ENCODE data around the gene TUBGCP3.
A peak's percentile ranks its signal among the peaks of the same experiment; 100 is the strongest.

The TUBGCP3 gene

DNA sequence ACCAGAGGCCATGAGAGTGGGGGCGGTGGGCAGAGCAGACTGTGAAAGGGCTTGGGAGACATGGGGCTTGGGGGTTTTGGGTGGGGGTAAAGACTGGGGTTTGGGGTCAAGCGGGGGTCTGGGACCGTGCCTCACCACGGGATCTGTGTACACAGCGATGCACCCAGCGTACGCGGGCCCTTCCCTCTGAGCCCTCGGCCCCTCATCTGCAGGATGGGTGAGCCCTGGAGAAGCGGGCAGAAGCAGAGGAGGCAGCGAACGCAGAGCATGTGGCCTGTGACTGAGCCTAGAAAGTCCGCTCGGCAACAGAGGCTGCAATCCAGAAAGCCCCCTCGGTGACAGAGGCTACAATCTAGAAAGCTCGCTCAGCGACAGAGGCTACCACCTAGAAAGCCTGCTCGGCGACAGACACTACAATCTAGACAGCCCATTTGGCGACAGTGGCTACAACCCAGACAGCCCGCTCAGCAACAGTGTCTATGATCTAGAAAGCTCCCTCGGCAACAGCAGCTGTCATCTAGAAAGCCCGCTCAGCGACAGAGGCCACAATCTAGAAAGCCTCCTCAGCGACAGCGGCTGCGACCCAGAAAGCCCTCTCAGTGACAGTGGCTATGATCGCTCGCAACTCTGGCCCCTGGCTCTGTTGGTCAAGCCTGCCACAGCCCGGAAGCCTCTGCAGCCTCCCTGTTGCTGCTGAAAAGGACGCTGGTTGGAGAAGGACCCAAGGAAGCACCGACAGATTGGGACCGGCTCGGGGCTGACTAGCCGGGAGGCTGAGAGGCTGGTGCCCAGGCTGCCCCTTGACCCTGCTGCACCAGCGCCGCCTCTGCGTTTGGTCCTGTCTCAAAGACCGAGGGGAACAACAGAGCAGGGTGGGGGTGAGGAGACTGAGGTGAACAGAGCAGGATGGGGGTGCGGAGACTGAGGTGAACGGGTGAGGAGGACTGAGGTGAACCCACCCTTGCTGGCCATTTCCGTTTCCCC is 143.2 kb downstream of the TUBGCP3 start:
- no peak for DNase-seq
- Mint-ChIP-seq H3K27ac (no peak overlapping the region), H3K27me3 (ENCODE audit: low read depth, poor library complexity) (peaks cover 55% of the 10 kb centered on the region), H3K9me3 (no peaks in the 10 kb centered on the region), H3K4me3 (no peak overlapping the region), H3K36me3 (ENCODE audit: low read depth) (no peaks in the 10 kb centered on the region), H3K4me1 (peaks cover 6% of the 10 kb centered on the region)
- TF ChIP-seq, protein P1, sequence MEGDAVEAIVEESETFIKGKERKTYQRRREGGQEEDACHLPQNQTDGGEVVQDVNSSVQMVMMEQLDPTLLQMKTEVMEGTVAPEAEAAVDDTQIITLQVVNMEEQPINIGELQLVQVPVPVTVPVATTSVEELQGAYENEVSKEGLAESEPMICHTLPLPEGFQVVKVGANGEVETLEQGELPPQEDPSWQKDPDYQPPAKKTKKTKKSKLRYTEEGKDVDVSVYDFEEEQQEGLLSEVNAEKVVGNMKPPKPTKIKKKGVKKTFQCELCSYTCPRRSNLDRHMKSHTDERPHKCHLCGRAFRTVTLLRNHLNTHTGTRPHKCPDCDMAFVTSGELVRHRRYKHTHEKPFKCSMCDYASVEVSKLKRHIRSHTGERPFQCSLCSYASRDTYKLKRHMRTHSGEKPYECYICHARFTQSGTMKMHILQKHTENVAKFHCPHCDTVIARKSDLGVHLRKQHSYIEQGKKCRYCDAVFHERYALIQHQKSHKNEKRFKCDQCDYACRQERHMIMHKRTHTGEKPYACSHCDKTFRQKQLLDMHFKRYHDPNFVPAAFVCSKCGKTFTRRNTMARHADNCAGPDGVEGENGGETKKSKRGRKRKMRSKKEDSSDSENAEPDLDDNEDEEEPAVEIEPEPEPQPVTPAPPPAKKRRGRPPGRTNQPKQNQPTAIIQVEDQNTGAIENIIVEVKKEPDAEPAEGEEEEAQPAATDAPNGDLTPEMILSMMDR (IDR thresholded peaks at IDR 0.05), result no peak

DNA sequence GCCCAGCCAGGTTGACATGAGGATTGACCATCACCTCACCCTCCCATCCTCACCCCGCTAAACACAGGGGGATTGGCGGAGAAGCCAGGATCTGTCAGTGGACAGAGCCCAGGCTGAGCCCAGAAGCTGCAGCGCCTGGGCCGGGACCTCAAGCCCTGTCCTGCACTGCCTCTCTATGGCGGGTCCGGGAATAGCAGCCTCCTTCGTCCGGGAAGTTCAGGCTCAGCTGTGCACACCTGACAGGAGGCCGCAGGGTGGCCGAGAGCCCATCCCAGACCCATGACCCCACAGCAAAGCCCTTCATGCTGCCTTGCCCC is 144.0 kb downstream of the TUBGCP3 start:
- H3K9me3 Mint-ChIP-seq, result peaks cover 6% of the 10 kb centered on the region
- H3K36me3 Mint-ChIP-seq (ENCODE audit: low read depth), result no peaks in the 10 kb centered on the region
- H3K4me1 Mint-ChIP-seq, result peaks cover 6% of the 10 kb centered on the region
- H3K27ac Mint-ChIP-seq, result no peak overlapping the region
- peak; percentile 90 for DNase-seq
- TF ChIP-seq, protein P1 (IDR thresholded peaks at IDR 0.05), result peak; percentile 83
- no peak overlapping the region for H3K4me3 Mint-ChIP-seq
- H3K27me3 Mint-ChIP-seq (ENCODE audit: low read depth, poor library complexity), result peaks cover 62% of the 10 kb centered on the region

DNA sequence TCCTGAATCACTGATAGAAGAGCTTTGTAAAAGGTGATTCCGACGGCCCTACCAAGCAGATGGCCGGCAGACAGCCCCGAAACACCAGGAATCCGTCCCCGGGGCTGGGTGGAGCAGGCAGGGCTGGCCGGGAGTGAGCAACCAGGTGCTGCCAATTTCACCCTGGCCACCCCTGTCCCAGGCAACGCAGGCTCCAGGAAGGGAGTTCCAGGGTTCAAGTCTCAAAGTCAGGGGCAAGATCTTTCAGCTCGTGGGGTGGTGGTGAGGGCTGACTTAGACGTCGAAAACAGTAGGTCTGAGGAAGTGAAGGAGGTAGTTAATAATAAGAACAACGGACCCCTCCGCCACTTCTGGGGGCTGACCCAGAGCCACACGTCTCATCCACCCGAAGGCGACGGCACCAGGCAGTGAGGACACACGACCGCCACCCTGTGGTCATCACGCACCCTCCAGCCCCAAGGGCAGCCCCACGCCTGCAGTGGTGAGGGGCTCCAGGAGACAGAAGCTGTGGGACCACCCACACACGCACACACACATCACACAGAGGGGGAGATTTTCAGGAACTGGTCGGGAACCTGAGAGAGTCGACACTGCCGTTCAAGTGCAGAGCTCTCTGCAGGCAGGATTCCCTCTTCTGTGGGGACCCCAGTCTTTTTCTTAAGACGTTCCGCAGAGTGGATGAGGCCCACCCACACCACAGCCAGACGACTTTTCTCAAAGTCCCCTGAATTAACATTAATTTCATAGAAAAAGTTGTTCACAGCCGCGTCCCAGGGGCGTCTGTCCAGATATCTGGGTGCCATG is 144.6 kb downstream of the TUBGCP3 start:
- H3K9me3 Mint-ChIP-seq, result peaks cover 12% of the 10 kb centered on the region
- DNase-seq, result peak; percentile 66
- H3K4me3 Mint-ChIP-seq, result no peak overlapping the region
- no peaks in the 10 kb centered on the region for H3K36me3 Mint-ChIP-seq (ENCODE audit: low read depth)
- H3K27ac Mint-ChIP-seq, result no peak overlapping the region
- H3K4me1 Mint-ChIP-seq, result peaks cover 6% of the 10 kb centered on the region
- peaks cover 63% of the 10 kb centered on the region for H3K27me3 Mint-ChIP-seq (ENCODE audit: low read depth, poor library complexity)
- TF ChIP-seq, protein P1 (IDR thresholded peaks at IDR 0.05), result no peak

- TF ChIP-seq, protein P1 (IDR thresholded peaks at IDR 0.05), result no peak
- Mint-ChIP-seq H3K4me1 (peaks cover 6% of the 10 kb centered on the region), H3K9me3 (peaks cover 17% of the 10 kb centered on the region), H3K27ac (no peak overlapping the region), H3K27me3 (ENCODE audit: low read depth, poor library complexity) (peaks cover 62% of the 10 kb centered on the region), H3K36me3 (ENCODE audit: low read depth) (no peaks in the 10 kb centered on the region), H3K4me3 (no peak overlapping the region)
- no peak for DNase-seq
Observed at GRCh38 chr13:112442483-112443090, 145.4 kb downstream of the TUBGCP3 start.

DNA sequence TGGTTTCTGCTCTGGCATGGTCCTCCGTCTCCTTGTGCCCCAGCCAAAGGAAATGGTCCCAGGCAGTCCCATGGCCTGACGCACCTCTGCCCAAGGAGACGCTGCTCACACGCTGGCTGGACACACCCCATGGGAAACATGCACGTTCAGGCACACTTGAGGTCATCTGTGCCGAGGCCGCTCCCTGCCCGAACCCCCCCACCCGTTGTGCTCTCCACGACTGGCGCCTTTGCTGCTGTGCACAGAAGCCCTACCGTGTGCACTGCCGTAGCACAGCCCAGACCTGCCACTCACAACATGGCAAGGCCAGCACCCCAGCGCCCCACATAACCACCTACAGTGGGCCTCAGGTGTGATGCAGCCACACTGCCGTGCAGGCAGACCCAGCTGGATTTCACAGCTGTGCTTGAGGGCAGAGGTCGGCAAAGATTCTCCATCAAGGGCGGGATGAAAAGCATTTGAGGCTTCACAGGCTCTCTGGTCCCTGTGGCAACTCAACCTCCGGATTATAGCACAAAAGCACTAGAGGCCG is 146.1 kb downstream of the TUBGCP3 start:
- H3K9me3 Mint-ChIP-seq, result peaks cover 17% of the 10 kb centered on the region
- TF ChIP-seq, protein P1 (IDR thresholded peaks at IDR 0.05), result no peak
- H3K36me3 Mint-ChIP-seq (ENCODE audit: low read depth), result no peaks in the 10 kb centered on the region
- no peak overlapping the region for H3K4me3 Mint-ChIP-seq
- H3K27ac Mint-ChIP-seq, result no peak overlapping the region
- H3K4me1 Mint-ChIP-seq, result peaks cover 6% of the 10 kb centered on the region
- H3K27me3 Mint-ChIP-seq (ENCODE audit: low read depth, poor library complexity), result peaks cover 56% of the 10 kb centered on the region
- DNase-seq, result no peak
